ENCODE measurements around the gene EXOC4. TPM values are rescaled to one million over a fixed set of nuclear protein-coding genes. Genes with fewer than 3 reads are reported as not detected.

The EXOC4 gene
- total RNA-seq, 1 experiment from 2014 or later: 66.2 TPM

DNA sequence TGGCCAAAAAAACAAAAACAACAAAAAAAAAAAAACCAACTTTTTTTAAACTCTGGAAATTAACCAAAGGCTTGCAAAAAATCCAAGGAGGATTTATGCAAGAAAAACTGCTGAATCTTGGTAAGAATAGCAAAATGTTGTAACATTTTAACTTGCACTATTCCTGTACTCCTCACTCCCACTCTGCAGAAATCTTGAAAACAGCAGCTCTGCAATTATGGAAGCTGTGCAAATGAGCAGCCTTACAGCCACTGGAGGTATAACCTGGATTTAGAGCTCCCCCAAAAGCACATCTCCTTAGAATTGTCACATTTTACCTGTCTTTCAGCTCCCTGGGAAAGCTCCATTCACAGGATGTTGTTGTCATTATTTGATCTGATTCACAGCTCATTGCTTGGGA, 832.4 kb downstream of the EXOC4 start:
- H3K27me3 ChIP-seq (replicated peaks; ENCODE audit: control insufficient read depth, insufficient read depth, low read length): no peaks in the 10 kb centered on the region
- Mint-ChIP-seq H3K4me1 (ENCODE audit: low read depth, unreplicated experiment) (peaks cover 7% of the 10 kb centered on the region), H3K27ac (ENCODE audit: unreplicated experiment) (no peak overlapping the region), H3K9me3 (ENCODE audit: unreplicated experiment) (peaks cover 51% of the 10 kb centered on the region), H3K27me3 (ENCODE audit: insufficient read depth, unreplicated experiment) (no peaks in the 10 kb centered on the region), H3K4me3 (ENCODE audit: unreplicated experiment) (no peak overlapping the region), H3K36me3 (ENCODE audit: insufficient read depth, unreplicated experiment) (peaks cover 11% of the 10 kb centered on the region)
- POLR2A ChIA-PET: no interaction called here
- BruUV-seq (replicated peaks): no TSS peak
- H3K9me3 ChIP-seq: peaks cover 24% of the 10 kb centered on the region
- CTCF ChIA-PET: no interaction called here
- intact Hi-C loops (cut with micrococcal nuclease; ENCODE audit: unreplicated experiment): no loop called here
- H3K4me1 ChIP-seq: no peaks in the 10 kb centered on the region
- DNase-seq: no peak
- no peaks in the 10 kb centered on the region for H3K36me3 ChIP-seq (ENCODE audit: control insufficient read depth, insufficient read depth, low read length)
- no peak overlapping the region for H3K4me3 ChIP-seq (ENCODE audit: low read depth, low read length)
- TF ChIP-seq, protein P1, sequence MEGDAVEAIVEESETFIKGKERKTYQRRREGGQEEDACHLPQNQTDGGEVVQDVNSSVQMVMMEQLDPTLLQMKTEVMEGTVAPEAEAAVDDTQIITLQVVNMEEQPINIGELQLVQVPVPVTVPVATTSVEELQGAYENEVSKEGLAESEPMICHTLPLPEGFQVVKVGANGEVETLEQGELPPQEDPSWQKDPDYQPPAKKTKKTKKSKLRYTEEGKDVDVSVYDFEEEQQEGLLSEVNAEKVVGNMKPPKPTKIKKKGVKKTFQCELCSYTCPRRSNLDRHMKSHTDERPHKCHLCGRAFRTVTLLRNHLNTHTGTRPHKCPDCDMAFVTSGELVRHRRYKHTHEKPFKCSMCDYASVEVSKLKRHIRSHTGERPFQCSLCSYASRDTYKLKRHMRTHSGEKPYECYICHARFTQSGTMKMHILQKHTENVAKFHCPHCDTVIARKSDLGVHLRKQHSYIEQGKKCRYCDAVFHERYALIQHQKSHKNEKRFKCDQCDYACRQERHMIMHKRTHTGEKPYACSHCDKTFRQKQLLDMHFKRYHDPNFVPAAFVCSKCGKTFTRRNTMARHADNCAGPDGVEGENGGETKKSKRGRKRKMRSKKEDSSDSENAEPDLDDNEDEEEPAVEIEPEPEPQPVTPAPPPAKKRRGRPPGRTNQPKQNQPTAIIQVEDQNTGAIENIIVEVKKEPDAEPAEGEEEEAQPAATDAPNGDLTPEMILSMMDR (IDR thresholded peaks at IDR 0.05; ENCODE audit: insufficient read depth in 1 of 2, low read depth in 1 of 2, low read length in 1 of 2, severe bottlenecking in 1 of 2, unreplicated experiment in 1 of 2): no peak

DNA sequence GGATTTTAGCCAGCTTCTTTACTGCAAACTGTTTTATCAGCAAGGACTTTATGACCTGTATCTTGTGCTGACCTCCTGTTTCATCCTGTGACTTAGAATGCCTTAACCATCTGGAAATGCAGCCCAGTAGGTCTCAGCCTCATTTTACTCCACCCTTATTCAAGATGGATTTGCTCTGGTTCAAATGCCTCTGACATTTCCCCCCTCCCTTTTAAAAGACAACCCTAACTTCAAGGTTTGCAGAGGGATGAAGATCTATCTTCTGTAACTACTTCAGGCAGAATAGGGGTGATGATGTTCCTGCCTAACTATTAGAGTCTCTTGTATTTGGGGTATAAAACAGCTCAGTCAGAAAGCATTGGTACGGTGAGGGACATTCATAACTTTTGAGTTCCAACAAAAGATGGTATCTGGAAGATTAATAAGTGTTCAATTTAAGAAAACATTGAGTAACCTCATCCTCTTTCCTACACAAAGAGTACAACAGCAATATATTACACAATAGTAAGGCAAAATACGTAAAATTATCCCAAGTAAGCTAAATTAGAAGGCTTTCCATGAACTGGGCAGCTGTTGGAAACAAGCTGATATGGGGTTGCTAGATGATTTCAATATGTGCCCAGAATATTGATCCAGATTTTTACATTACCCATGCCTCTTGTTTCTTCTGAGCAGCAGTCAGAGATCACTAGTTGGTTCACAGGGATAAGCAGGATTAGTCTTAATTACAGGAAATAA, 834.3 kb downstream of the EXOC4 start:
- CTCF ChIA-PET: no interaction called here
- peaks cover 34% of the 10 kb centered on the region for H3K9me3 ChIP-seq

DNA sequence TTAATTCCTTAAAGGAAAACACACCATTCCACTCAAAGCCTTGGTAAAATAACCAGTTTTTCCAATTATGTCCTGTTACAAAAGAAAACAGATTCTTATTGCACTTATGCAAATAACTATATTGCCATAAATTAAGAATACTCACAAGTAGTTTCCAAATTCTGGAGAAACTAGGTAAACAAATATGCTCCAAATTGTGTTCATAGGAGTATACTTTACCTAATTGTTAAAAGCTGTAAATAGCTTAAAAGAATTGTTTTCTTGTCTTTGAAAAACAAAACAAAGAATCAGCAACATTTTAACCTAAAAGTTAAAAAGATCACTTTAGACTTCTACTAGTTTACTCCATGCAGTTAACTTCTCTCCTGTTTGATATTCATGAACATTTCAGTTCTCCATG, 835.3 kb downstream of the EXOC4 start:
- POLR2A ChIA-PET: no interaction called here
- Histone ChIP-seq H3K27me3 (replicated peaks; ENCODE audit: control insufficient read depth, insufficient read depth, low read length) (no peaks in the 10 kb centered on the region), H3K9me3 (peaks cover 40% of the 10 kb centered on the region), H3K36me3 (ENCODE audit: control insufficient read depth, insufficient read depth, low read length) (no peaks in the 10 kb centered on the region), H3K4me1 (no peaks in the 10 kb centered on the region), H3K4me3 (ENCODE audit: low read depth, low read length) (no peak overlapping the region)
- no peaks in the 10 kb centered on the region for H3K27me3 Mint-ChIP-seq (ENCODE audit: insufficient read depth, unreplicated experiment)
- no peaks in the 10 kb centered on the region for H3K4me1 Mint-ChIP-seq (ENCODE audit: low read depth, unreplicated experiment)
- H3K27ac Mint-ChIP-seq (ENCODE audit: unreplicated experiment): no peak overlapping the region
- BruUV-seq (replicated peaks): no TSS peak
- no peak for DNase-seq
- peaks cover 48% of the 10 kb centered on the region for H3K9me3 Mint-ChIP-seq (ENCODE audit: unreplicated experiment)
- CTCF ChIA-PET: no interaction called here
- TF ChIP-seq, protein P1 (IDR thresholded peaks at IDR 0.05; ENCODE audit: insufficient read depth in 1 of 2, low read depth in 1 of 2, low read length in 1 of 2, severe bottlenecking in 1 of 2, unreplicated experiment in 1 of 2): no peak
- H3K4me3 Mint-ChIP-seq (ENCODE audit: unreplicated experiment): no peak overlapping the region
- H3K36me3 Mint-ChIP-seq (ENCODE audit: insufficient read depth, unreplicated experiment): peaks cover 5% of the 10 kb centered on the region
- intact Hi-C loops (cut with micrococcal nuclease; ENCODE audit: unreplicated experiment): no loop called here

More for the DNA sequence above, 834.3 kb downstream of the EXOC4 start:
- Histone ChIP-seq H3K36me3 (ENCODE audit: control insufficient read depth, insufficient read depth, low read length) (no peaks in the 10 kb centered on the region), H3K4me1 (no peaks in the 10 kb centered on the region), H3K4me3 (ENCODE audit: low read depth, low read length) (no peak overlapping the region), H3K27me3 (replicated peaks; ENCODE audit: control insufficient read depth, insufficient read depth, low read length) (no peaks in the 10 kb centered on the region)
- H3K36me3 Mint-ChIP-seq (ENCODE audit: insufficient read depth, unreplicated experiment): peaks cover 5% of the 10 kb centered on the region
- no peak overlapping the region for H3K4me3 Mint-ChIP-seq (ENCODE audit: unreplicated experiment)
- no peaks in the 10 kb centered on the region for H3K4me1 Mint-ChIP-seq (ENCODE audit: low read depth, unreplicated experiment)
- POLR2A ChIA-PET: no interaction called here
- TF ChIP-seq, protein P1 (IDR thresholded peaks at IDR 0.05; ENCODE audit: insufficient read depth in 1 of 2, low read depth in 1 of 2, low read length in 1 of 2, severe bottlenecking in 1 of 2, unreplicated experiment in 1 of 2): no peak
- H3K27me3 Mint-ChIP-seq (ENCODE audit: insufficient read depth, unreplicated experiment): no peaks in the 10 kb centered on the region
- no TSS peak for BruUV-seq (replicated peaks)
- DNase-seq: no peak
- intact Hi-C loops (cut with micrococcal nuclease; ENCODE audit: unreplicated experiment): no loop called here
- H3K27ac Mint-ChIP-seq (ENCODE audit: unreplicated experiment): no peak overlapping the region
- peaks cover 42% of the 10 kb centered on the region for H3K9me3 Mint-ChIP-seq (ENCODE audit: unreplicated experiment)
